Activated CD8-positive, alpha-beta memory T cell treated with anti-CD3 and anti-CD28 coated beads for 24 hours (primary cell): ENCODE data around the gene FUT4.
"Not testable (repeated sequence)": the region's sequence is repeated elsewhere in the genome, so short reads cannot be mapped to it uniquely, and the experiment has no call there.

Experiments
- DNase-seq: peaks from one replicate; pipeline ENCODE4 v3.0.0-alpha.2; 2020

The FUT4 gene

GRCh38 chr11:94533696-94534630 is 9.8 kb upstream of the FUT4 start:
- no peak for DNase-seq

- DNase-seq: no peak
These were observed 7.3 kb upstream of the FUT4 start for GRCh38 chr11:94536386-94536785.

- no peak for DNase-seq
These were observed 6.6 kb upstream of the FUT4 start for GRCh38 chr11:94537031-94537600.

GRCh38 chr11:94539420-94539819 is 4.3 kb upstream of the FUT4 start:
- DNase-seq: no peak

GRCh38 chr11:94544646-94545263 is 1.0 kb downstream of the FUT4 start:
- DNase-seq: no peak

- DNase-seq: no peak
These were observed 1.8 kb downstream of the FUT4 start for GRCh38 chr11:94545264-94546161.

DNA sequence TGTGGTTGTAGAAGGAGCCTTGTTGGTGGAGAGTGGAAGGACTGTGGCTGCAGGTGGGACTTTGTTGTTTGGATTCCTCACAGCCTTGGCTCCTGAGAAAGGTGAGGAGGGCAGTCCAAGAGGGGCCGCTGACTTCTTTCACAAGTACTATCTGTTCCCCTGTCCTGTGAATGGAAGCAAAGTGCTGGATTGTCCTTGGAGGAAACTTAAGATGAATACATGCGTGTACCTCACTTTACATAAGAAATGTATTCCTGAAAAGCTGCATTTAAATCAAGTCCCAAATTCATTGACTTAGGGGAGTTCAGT is 2.4 kb downstream of the FUT4 start:
- no peak for DNase-seq

DNA sequence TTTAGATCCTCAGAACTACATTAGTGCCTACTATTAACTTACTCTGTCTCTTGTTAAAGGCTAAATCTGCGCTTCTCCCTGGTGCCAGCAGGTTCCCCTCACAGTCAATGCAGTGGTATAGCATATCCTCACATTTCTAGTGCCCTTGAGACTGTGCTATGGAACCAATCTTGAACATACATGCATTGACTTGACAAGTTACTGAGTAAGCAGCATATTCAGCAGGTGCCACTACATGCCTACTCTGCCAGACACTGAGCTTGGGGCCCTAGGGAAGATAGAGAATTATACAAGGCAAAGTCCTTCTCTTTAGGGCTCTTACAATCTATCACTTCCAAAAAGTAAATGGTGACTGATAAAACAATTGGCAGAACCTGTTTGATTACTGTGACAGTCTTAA is 3.2 kb downstream of the FUT4 start:
- DNase-seq: no peak

GRCh38 chr11:94549146-94549545 is 5.4 kb downstream of the FUT4 start:
- DNase-seq: no peak

DNA sequence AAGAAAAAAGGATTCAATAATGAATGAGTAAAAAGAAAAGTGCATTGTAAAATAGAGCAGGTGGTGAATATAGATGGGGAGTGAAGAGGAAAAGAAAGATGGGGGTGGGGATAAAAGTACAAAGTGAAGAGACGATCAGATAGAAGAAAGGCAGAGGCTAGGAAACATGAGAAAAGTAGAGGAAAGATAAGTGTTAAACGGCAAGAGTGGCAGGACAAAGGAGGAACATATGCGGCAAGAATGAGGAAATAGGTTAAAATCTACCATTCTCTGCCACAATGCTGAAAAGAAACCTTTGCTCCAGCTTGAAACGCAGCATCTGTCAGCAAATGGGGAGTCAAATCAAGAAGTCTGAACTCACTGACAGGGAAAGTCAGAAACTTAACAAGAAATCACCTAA is 6.8 kb downstream of the FUT4 start:
- no peak for DNase-seq

DNA sequence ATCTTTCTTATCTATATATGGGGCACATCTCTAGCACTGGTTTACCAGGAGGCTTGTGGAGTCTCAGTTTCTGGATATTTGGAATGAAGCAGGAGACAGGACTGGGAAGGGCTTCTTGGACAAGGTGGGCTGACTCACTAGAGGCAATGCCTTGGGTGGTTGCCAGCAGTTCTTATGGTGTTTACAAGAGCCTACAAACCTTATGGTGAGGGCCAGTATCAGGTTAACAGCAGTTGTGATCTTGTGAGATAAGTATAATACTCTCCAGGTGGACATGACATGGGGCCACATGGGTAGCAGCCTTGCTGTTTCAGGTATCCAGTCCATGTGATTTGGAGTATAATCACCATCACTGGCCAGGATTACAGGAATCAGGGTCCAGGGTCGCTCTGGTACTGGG is 10.2 kb downstream of the FUT4 start:
- DNase-seq: no peak

DNA sequence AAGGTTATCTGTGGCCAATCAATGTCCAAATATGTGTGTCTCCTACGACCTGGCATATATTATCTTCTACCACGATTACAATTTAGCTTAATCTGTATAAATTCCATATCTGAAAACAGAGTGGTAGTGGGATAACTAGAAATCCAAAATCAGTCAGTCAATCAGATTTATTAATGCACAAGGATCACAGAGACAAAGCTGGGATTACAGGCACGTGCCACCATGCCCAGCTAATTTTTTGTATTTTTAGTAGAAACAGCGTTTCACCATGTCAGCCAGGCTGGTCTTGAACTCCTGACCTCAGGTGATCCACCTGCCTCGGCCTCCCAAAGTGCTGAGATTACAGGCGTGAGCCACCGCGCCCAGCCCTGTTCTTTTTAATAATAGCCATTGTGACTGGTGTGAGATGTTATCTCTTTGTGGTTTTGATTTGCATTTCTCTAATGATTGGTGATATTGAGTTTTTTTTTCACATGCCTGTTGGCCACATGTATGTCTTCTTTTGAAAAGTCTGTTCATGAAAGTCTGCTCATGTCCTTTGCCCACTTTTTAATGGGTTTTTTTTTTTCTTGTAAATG is 12.1 kb downstream of the FUT4 start:
- not testable (repeated sequence) for DNase-seq

GRCh38 chr11:94557421-94557820 is 13.7 kb downstream of the FUT4 start:
- DNase-seq: no peak

GRCh38 chr11:94557992-94558391 is 14.3 kb downstream of the FUT4 start:
- no peak for DNase-seq

- no peak for DNase-seq
These were observed 14.7 kb downstream of the FUT4 start for GRCh38 chr11:94558468-94558867.

GRCh38 chr11:94558932-94559331 is 15.2 kb downstream of the FUT4 start:
- DNase-seq: no peak

DNA sequence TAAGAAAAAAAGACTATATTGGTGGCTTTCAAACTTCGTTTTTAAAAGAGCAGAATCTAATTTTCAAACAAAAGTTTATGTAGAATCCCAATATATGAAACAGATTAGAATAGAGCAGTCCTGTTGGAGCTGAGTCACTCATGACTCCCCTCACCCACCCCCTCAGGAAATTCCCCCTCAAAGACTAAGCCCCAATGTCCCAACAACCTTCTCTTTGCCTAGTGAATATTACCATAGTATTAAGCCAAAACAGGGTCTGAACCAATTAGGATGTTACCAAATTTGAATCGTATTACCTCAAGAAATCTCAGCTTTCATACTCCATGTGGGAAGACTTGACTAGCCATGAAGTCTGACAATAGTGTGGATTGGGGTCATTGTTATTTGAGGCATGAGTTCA is 15.6 kb downstream of the FUT4 start:
- DNase-seq: no peak

- no peak for DNase-seq
These were observed 17.1 kb downstream of the FUT4 start for GRCh38 chr11:94560834-94561233.

- DNase-seq: no peak
These were observed 19.6 kb downstream of the FUT4 start for GRCh38 chr11:94563176-94563847.

DNA sequence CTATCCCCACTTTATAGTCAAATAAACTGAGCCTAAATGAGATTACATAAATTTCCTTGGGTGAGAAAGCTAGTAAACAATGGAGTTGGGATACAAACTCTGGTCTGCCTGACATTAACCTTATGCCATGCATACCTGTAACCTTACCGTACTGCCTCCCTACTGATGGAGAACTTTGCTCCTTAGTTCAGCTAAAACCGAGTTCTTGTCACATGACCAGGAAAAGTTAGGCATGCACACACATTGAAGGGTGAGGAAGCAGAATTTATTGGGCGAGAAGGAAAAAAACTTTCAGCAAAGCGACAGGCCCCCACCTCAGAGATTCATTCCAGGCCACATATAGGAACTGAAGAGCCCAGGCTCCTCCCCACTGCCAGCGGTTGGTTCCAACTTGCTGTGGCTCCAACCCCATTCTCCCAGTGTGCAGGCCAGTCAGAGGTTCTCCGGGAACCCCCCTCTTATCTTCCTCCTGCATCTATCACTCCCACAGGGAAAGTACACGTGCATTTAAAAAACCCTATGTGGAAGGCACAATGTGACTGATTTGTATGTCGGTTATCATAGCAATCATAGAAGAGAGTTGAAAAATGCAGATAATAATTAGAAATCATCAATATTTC is 20.2 kb downstream of the FUT4 start:
- DNase-seq: no peak

DNA sequence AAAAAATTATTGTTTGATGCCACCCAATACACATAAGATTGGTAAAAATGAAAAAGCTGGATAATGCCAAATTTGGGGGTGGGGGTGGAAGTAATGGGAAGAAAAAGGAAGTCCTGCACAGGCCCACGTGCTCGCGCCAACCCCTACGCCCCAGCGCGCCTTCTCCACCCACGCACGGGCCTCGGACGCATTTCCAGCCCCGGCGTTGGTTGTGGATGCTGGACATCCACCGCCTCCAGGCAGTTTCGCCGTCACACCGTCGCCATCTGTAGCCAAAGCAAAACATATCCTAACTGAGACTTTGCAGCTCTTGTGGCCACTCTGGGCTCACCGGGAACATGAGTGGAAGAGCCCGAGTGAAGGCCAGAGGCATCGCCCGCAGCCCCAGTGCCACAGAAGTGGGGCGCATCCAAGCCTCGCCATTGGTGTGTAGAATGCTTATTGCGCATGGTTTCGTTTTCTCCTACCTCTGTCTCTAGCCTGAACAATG is 23.5 kb downstream of the FUT4 start, which contains the start of gene PIWIL4:
TSS of gene PIWIL4 (plus strand) at position 188 of the 490 bp plus-strand sequence. CDS start at position 339, 151 bp downstream.
- no peak for DNase-seq
